Kidney (tissue), 14 donors: ENCODE results near the gene FGD6. TPM values are rescaled to one million over a fixed set of nuclear protein-coding genes. Genes with fewer than 3 reads are reported as not detected.
A peak's percentile ranks its signal among the peaks of the same experiment; 100 is the strongest.
"Not testable (repeated sequence)": the region's sequence is repeated elsewhere in the genome, so short reads cannot be mapped to it uniquely, and the experiment has no call there.

Experiments used
- DNase-seq, 5 donors: peaks; one replicate each; pipeline ENCODE4 v3.0.0-alpha.2; 2013 to 2020
- FAIRE-seq: peaks from 2 replicates; lab custom pipeline; 2012; peaks lifted over from hg19 to GRCh38; lab: Jason Lieb, UNC
- H3K27ac ChIP-seq, 2 donors: one replicate each; pipeline ENCODE4 v1.7.0; 2013; ENCODE audit warnings: low read depth in 2 of 2, low read length in 2 of 2, inconsistent platforms in 1 of 2
- H3K27me3 ChIP-seq: one replicate; pipeline ENCODE4 v1.7.1; 2013; ENCODE audit warnings: low read length, inconsistent platforms; ENCODE audit not compliant: control insufficient read depth, insufficient read depth
- H3K36me3 ChIP-seq, 3 donors: one replicate each; pipeline versions ENCODE4 v1.7.0 to v1.7.1; 2013; ENCODE audit warnings: low read length in 3 of 3, control low read depth in 1 of 3, inconsistent platforms in 1 of 3; ENCODE audit not compliant: insufficient read depth in 3 of 3, control insufficient read depth in 2 of 3
- H3K4me1 ChIP-seq, 3 donors: one replicate each; pipeline versions ENCODE4 v1.7.0 to v1.7.1; 2013; ENCODE audit warnings: low read length in 3 of 3, inconsistent platforms in 1 of 3, low read depth in 1 of 3; ENCODE audit not compliant: control insufficient read depth in 2 of 3, insufficient read depth in 2 of 3
- H3K4me3 ChIP-seq, 3 donors: one replicate each; pipeline versions ENCODE4 v1.7.0 to v1.8.1; 2013; ENCODE audit warnings: low read length in 3 of 3, control low read depth in 1 of 3, inconsistent platforms in 1 of 3
- H3K9ac ChIP-seq, 3 donors: one replicate each; pipeline versions ENCODE4 v1.7.0 to v1.7.1; 2013; ENCODE audit warnings: low read length in 3 of 3, control low read depth in 1 of 3, inconsistent platforms in 1 of 3
- H3K9me3 ChIP-seq, 3 donors: one replicate each; pipeline versions ENCODE4 v1.7.0 to v1.7.1; 2013; ENCODE audit warnings: low read length in 3 of 3, control low read depth in 1 of 3, inconsistent platforms in 1 of 3; ENCODE audit not compliant: control insufficient read depth in 2 of 3, insufficient read depth in 1 of 3
- CTCF ChIP-seq: IDR thresholded peaks from 3 replicates; pipeline ENCODE4 v1.5.1; 2012; ENCODE audit warnings: mild to moderate bottlenecking, moderate library complexity, borderline replicate concordance; ENCODE audit not compliant: insufficient read depth; ENCODE audit errors: extremely low read depth
- intact Hi-C: fragments of 100-400 bp; cut with DNase I; formaldehyde crosslinking; loops from one replicate; pipeline ENCODE4 v1.11.1; 2022
- polyA plus RNA-seq: library from polyadenylated mRNA; stranded (reverse); fragments of 350-450 nt; fragmentation: Illumina TruSeq; extraction: RNeasy Lipid Tissue Mini Kit (QIAGEN cat#74804); gene quantifications from one replicate; pipeline ENCODE4 v1.2.3, GENCODE V29; 2014; ENCODE audit warnings: low read depth, low replicate concordance; ENCODE audit not compliant: insufficient read depth
- total RNA-seq: library from RNA; stranded (reverse); fragmentation: NEBNext Ultra II Directional; extraction: Animal tissue kit (Norgen Biotek cat#: 25700); gene quantifications from one replicate; pipeline ENCODE4 v1.2.1, GENCODE V29; 2021
- donor health status: control.
- donor health status: control.
- donor health status: control.
- donor health status: control.
- donor health status: control.
- donor health status: DM: yes; HTN: yes; CAD: no.
- donor health status: Normal renal cell carcinoma (clear cell type).

Gene FGD6
- total and polyA plus RNA-seq, 2 donors from 2014 or later: 1.2 to 19.8 TPM

DNA sequence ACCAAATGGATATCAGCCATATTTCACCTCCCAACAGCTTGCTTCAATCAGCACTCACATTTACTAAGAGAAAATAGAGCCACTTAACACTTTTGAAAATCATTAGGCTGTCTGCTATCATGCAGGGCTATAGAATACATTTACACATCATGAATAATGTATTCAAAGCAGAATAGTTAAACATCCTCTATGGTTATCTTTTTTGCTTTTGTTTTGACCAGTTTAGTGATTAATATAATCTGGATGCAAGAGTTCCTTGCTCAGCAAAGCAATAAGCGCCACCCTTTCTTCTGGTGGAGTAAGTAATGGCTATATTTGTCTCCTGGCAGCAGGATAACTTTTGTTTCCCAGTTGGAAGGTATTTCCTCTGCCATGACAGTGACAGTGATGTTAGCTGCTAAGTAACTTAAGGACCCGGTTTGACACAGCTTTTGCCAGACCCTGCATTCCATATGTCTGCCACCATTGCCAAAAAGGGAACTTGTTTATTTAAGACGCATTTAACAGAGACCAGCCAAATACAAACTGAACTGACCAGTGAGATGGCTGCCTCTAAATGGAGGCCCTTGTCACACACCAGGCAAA lies 73.6 kb downstream of the FGD6 start:
- Histone ChIP-seq H3K9ac (no peak overlapping the region), H3K27me3 (no peaks in the 10 kb centered on the region), H3K27ac (no peak overlapping the region), H3K4me1 (no peaks in the 10 kb centered on the region), H3K36me3 (no peaks in the 10 kb centered on the region), H3K9me3 (no peaks in the 10 kb centered on the region), H3K4me3 (no peak overlapping the region)
- peak in 2 of 5 donors; percentile 11 to 51 for DNase-seq
- TF ChIP-seq CTCF: no peak
- FAIRE-seq: no peak
- intact Hi-C loops: no loop called here

- Histone ChIP-seq H3K9ac (no peak overlapping the region), H3K36me3 (no peaks in the 10 kb centered on the region), H3K4me3 (no peak overlapping the region), H3K27ac (no peak overlapping the region), H3K27me3 (no peaks in the 10 kb centered on the region), H3K4me1 (no peaks in the 10 kb centered on the region), H3K9me3 (no peaks in the 10 kb centered on the region)
- FAIRE-seq: no peak
- intact Hi-C loops: no loop called here
- TF ChIP-seq CTCF: no peak
- no peak for DNase-seq
These were observed 74.7 kb downstream of the FGD6 start for GRCh38 chr12:95142431-95143151.

GRCh38 chr12:95141310-95141709 lies 76.0 kb downstream of the FGD6 start:
- H3K9ac ChIP-seq: no peak overlapping the region
- no peaks in the 10 kb centered on the region for H3K27me3 ChIP-seq
- no peaks in the 10 kb centered on the region for H3K36me3 ChIP-seq
- no peak for FAIRE-seq
- peak in 1 of 5 donors; percentile 27 for DNase-seq
- H3K27ac ChIP-seq: no peak overlapping the region
- intact Hi-C loops: no loop called here
- no peaks in the 10 kb centered on the region for H3K9me3 ChIP-seq
- TF ChIP-seq CTCF: no peak
- no peaks in the 10 kb centered on the region for H3K4me1 ChIP-seq
- no peak overlapping the region for H3K4me3 ChIP-seq

- H3K27ac ChIP-seq, H3K9ac ChIP-seq, H3K27me3 ChIP-seq, H3K9me3 ChIP-seq, FAIRE-seq, intact Hi-C loops, H3K36me3 ChIP-seq, H3K4me1 ChIP-seq, H3K4me3 ChIP-seq, DNase-seq: not testable (repeated sequence)
These were observed 79.2 kb downstream of the FGD6 start for GRCh38 chr12:95138031-95138430.
